Gastroesophageal sphincter (tissue), 3 donors: ENCODE data around the gene CEP112.

ENCODE experiments used
- EP300 ChIP-seq: sonication (generic); formaldehyde crosslinking; IDR thresholded peaks from one replicate; pipeline ENCODE4 v1.6.1; 2017; ENCODE audit warnings: antibody characterized with exemption, mild to moderate bottlenecking
- POLR2A ChIP-seq, 2 donors: fragments of 450-650 bp; IDR thresholded peaks; one replicate each; pipeline ENCODE4 v1.6.1; 2017; ENCODE audit warnings: antibody characterized with exemption in 2 of 2, mild to moderate bottlenecking in 2 of 2, moderate library complexity in 1 of 2
- POLR2AphosphoS5 ChIP-seq: sonication (generic); formaldehyde crosslinking; IDR thresholded peaks from one replicate; pipeline ENCODE4 v1.6.1; 2017; ENCODE audit warnings: antibody characterized with exemption
- TF ChIP-seq, protein P1 (sequence below), 4 experiments: fragments of 200-600 bp in 2 of 4; fragments of 450-650 bp in 2 of 4; sonication (generic) in 1 of 4; IDR thresholded peaks; one replicate each; pipeline ENCODE4 v1.5.1; 2017 to 2019; ENCODE audit warnings: antibody characterized with exemption in 4 of 4, mild to moderate bottlenecking in 2 of 4, moderate library complexity in 2 of 4

DNA sequence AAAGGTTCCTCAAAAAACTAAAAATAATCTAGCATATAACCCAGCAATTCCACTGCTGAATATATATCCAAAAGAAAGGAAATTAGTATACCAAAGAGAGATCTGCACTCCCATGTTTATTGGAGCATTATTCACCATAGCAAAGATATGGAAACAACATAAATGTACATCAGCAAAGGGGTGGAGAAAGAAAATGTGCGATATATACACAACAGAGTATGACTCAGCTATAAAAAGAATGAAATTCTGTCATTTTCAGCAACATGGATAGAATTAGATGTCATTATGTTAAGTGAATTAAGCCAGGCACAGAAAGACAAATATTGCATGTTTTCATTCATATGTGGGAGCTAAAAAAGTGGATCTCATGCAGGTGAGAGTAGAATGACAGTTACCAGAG lies 350.8 kb downstream of the CEP112 start:
- no peak for TF ChIP-seq EP300
- TF ChIP-seq, protein P1, sequence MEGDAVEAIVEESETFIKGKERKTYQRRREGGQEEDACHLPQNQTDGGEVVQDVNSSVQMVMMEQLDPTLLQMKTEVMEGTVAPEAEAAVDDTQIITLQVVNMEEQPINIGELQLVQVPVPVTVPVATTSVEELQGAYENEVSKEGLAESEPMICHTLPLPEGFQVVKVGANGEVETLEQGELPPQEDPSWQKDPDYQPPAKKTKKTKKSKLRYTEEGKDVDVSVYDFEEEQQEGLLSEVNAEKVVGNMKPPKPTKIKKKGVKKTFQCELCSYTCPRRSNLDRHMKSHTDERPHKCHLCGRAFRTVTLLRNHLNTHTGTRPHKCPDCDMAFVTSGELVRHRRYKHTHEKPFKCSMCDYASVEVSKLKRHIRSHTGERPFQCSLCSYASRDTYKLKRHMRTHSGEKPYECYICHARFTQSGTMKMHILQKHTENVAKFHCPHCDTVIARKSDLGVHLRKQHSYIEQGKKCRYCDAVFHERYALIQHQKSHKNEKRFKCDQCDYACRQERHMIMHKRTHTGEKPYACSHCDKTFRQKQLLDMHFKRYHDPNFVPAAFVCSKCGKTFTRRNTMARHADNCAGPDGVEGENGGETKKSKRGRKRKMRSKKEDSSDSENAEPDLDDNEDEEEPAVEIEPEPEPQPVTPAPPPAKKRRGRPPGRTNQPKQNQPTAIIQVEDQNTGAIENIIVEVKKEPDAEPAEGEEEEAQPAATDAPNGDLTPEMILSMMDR (IDR thresholded peaks at IDR 0.05): no peak
- no peak for TF ChIP-seq POLR2A (IDR thresholded peaks at IDR 0.05)
- TF ChIP-seq POLR2AphosphoS5: no peak
